ENCODE results near the gene DAAM2. TPM values are rescaled to one million over a fixed set of nuclear protein-coding genes. Genes with fewer than 3 reads are reported as not detected.

The DAAM2 gene
- total RNA-seq, 4 donors from 2014 or later, result 11.0 to 43.3 (median 26.4) TPM

GRCh38 chr6:39893286-39893685 lies 101.1 kb downstream of the DAAM2 start:
- Histone ChIP-seq H3K27me3 (no peaks in the 10 kb centered on the region), H3K4me1 (no peaks in the 10 kb centered on the region), H3K4me3 (no peak overlapping the region), H3K36me3 (no peaks in the 10 kb centered on the region), H3K27ac (no peak overlapping the region), H3K9me3 (no peaks in the 10 kb centered on the region)
- intact Hi-C loops (cut with DNase I; ENCODE audit: low total_unique reads), result no loop called here
- DNase-seq, result no peak
- TF ChIP-seq CTCF (IDR thresholded peaks at IDR 0.05) (no peak), POLR2A (IDR thresholded peaks at IDR 0.05) (no peak)

- no peak overlapping the region for H3K27ac ChIP-seq
- TF ChIP-seq POLR2A (IDR thresholded peaks at IDR 0.05) (no peak), CTCF (IDR thresholded peaks at IDR 0.05) (no peak)
- intact Hi-C loops (cut with DNase I; ENCODE audit: low total_unique reads), result no loop called here
- no peak overlapping the region for H3K4me3 ChIP-seq
- H3K9me3 ChIP-seq, result no peaks in the 10 kb centered on the region
- no peak for DNase-seq
- H3K27me3 ChIP-seq, result no peaks in the 10 kb centered on the region
- H3K36me3 ChIP-seq, result no peaks in the 10 kb centered on the region
- no peaks in the 10 kb centered on the region for H3K4me1 ChIP-seq
These were observed 104.5 kb downstream of the DAAM2 start for GRCh38 chr6:39896701-39897100.

GRCh38 chr6:39897698-39898097 lies 105.5 kb downstream of the DAAM2 start:
- Histone ChIP-seq H3K4me1 (no peaks in the 10 kb centered on the region), H3K36me3 (no peaks in the 10 kb centered on the region), H3K4me3 (no peak overlapping the region), H3K9me3 (no peaks in the 10 kb centered on the region), H3K27me3 (no peaks in the 10 kb centered on the region), H3K27ac (no peak overlapping the region)
- intact Hi-C loops (cut with DNase I; ENCODE audit: low total_unique reads), result no loop called here
- TF ChIP-seq CTCF (IDR thresholded peaks at IDR 0.05) (no peak), POLR2A (IDR thresholded peaks at IDR 0.05) (no peak)
- DNase-seq, result no peak

GRCh38 chr6:39898625-39899024 lies 106.4 kb downstream of the DAAM2 start:
- Histone ChIP-seq H3K27me3 (no peaks in the 10 kb centered on the region), H3K4me1 (no peaks in the 10 kb centered on the region), H3K27ac (no peak overlapping the region), H3K9me3 (no peaks in the 10 kb centered on the region), H3K4me3 (no peak overlapping the region), H3K36me3 (no peaks in the 10 kb centered on the region)
- no peak for DNase-seq
- no peak for TF ChIP-seq POLR2A (IDR thresholded peaks at IDR 0.05)
- no peak for TF ChIP-seq CTCF (IDR thresholded peaks at IDR 0.05)
- intact Hi-C loops (cut with DNase I; ENCODE audit: low total_unique reads), result no loop called here

- TF ChIP-seq POLR2A (IDR thresholded peaks at IDR 0.05), result no peak
- no peak for TF ChIP-seq CTCF (IDR thresholded peaks at IDR 0.05)
- H3K36me3 ChIP-seq, result no peaks in the 10 kb centered on the region
- no peaks in the 10 kb centered on the region for H3K27me3 ChIP-seq
- no peak overlapping the region for H3K4me3 ChIP-seq
- no peaks in the 10 kb centered on the region for H3K4me1 ChIP-seq
- intact Hi-C loops (cut with DNase I; ENCODE audit: low total_unique reads), result no loop called here
- no peak overlapping the region for H3K27ac ChIP-seq
- no peaks in the 10 kb centered on the region for H3K9me3 ChIP-seq
- no peak for DNase-seq
These were observed 107.5 kb downstream of the DAAM2 start for GRCh38 chr6:39899554-39900295.
